Measurements from ENCODE around the gene ENTPD5.

DNA sequence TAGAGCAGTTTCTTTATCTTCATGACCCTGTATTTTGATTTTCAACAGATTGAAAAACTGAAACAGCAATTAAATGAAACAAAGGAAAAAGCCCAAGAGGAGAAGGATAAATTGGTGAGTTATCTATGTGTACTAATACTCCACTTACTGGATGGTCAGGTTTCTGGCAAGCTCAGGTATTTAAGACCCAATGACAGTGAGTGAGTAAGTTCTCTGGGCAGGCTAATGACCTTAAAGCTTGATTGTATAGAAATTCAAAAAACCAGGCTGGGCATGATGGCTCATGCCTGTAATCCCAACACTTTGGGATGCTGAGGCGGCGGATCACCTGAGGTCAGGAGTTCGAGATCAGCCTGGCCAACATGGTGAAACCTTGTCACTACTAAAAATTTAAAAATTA lies 10.0 kb upstream of the ENTPD5 start:
- TF ChIP-seq, protein P1, sequence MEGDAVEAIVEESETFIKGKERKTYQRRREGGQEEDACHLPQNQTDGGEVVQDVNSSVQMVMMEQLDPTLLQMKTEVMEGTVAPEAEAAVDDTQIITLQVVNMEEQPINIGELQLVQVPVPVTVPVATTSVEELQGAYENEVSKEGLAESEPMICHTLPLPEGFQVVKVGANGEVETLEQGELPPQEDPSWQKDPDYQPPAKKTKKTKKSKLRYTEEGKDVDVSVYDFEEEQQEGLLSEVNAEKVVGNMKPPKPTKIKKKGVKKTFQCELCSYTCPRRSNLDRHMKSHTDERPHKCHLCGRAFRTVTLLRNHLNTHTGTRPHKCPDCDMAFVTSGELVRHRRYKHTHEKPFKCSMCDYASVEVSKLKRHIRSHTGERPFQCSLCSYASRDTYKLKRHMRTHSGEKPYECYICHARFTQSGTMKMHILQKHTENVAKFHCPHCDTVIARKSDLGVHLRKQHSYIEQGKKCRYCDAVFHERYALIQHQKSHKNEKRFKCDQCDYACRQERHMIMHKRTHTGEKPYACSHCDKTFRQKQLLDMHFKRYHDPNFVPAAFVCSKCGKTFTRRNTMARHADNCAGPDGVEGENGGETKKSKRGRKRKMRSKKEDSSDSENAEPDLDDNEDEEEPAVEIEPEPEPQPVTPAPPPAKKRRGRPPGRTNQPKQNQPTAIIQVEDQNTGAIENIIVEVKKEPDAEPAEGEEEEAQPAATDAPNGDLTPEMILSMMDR (IDR thresholded peaks at IDR 0.05), result no peak
- no peak for TF ChIP-seq ZFX (IDR thresholded peaks at IDR 0.05; ENCODE audit: borderline replicate concordance)

Measured in 22Rv1 (cell line).